T-helper 17 cell (primary cell): ENCODE data around the gene OR4C13. TPM values are rescaled to one million over a fixed set of nuclear protein-coding genes. Genes with fewer than 3 reads are reported as not detected.
"Not testable (repeated sequence)": the region's sequence is repeated elsewhere in the genome, so short reads cannot be mapped to it uniquely, and the experiment has no call there.

Experiments
- ATAC-seq: fragments of 150-1000 bp; cut with Tn5 transposase; 2 replicates; pipeline ENCODE4 v1.10.0; 2021; ENCODE audit warnings: mild to moderate bottlenecking, moderate library complexity
- DNase-seq, 3 donors: peaks; one replicate each; pipeline versions ENCODE4 v3.0.0 to v3.0.0-alpha.2; 2020 to 2021
- H3K9me3 ChIP-seq: one replicate; pipeline ENCODE4 v1.7.0; 2013; ENCODE audit warnings: low read length, mild to moderate bottlenecking; ENCODE audit not compliant: control insufficient read depth, poor library complexity, severe bottlenecking
- H3K27ac Mint-ChIP-seq: one replicate; pipeline ENCODE4 v1.8.0; 2022; ENCODE audit warnings: mild to moderate bottlenecking, moderate library complexity, mixed read lengths
- H3K27me3 Mint-ChIP-seq: one replicate; pipeline ENCODE4 v1.8.0; 2022; ENCODE audit warnings: mixed read lengths
- H3K36me3 Mint-ChIP-seq: one replicate; pipeline ENCODE4 v1.8.0; 2022; ENCODE audit warnings: low read depth, mixed read lengths
- H3K4me1 Mint-ChIP-seq: one replicate; pipeline ENCODE4 v1.8.0; 2022; ENCODE audit warnings: mild to moderate bottlenecking, mixed read lengths
- H3K4me3 Mint-ChIP-seq: one replicate; pipeline ENCODE4 v1.8.0; 2022; ENCODE audit warnings: mild to moderate bottlenecking, moderate library complexity, mixed read lengths
- total RNA-seq, 4 donors: library from RNA in 2 of 4; stranded (reverse) in 2 of 4; gene quantifications; one replicate each; pipeline ENCODE4 v1.2.3 and lab custom pipeline; 2022 to 2026

OR4C13 gene
- total RNA-seq, result not detected
- 0 reads per million in 2 donors for total RNA-seq (lab: John Stamatoyannopoulos, UW)

- no peak for ATAC-seq
- Mint-ChIP-seq H3K27ac (no peak within 1 kb of the TSS), H3K36me3 (no peaks in the 10 kb centered on the region), H3K4me1 (no peaks in the 10 kb centered on the region), H3K27me3 (no peaks in the 10 kb centered on the region), H3K4me3 (no peak within 1 kb of the TSS)
- DNase-seq, result no peak
- H3K9me3 ChIP-seq, result no peaks in the 10 kb centered on the region
Observed at GRCh38 chr11:49952091-49952490, at the start of gene OR4C13. OR4C13 (plus strand) TSS chr11:49952391; CDS start chr11:49952423, 32 bp downstream.

- not testable (repeated sequence) for H3K36me3 Mint-ChIP-seq, H3K4me3 Mint-ChIP-seq, H3K27ac Mint-ChIP-seq, ATAC-seq, H3K4me1 Mint-ChIP-seq, H3K9me3 ChIP-seq, DNase-seq, H3K27me3 Mint-ChIP-seq
Observed at GRCh38 chr11:49911516-49911915, 40.7 kb upstream of the OR4C13 start.

- not testable (repeated sequence) for H3K4me1 Mint-ChIP-seq, DNase-seq, H3K36me3 Mint-ChIP-seq, ATAC-seq, H3K4me3 Mint-ChIP-seq, H3K9me3 ChIP-seq, H3K27me3 Mint-ChIP-seq, H3K27ac Mint-ChIP-seq
Observed at GRCh38 chr11:49948701-49949100, 3.5 kb upstream of the OR4C13 start.

- DNase-seq, H3K27ac Mint-ChIP-seq, ATAC-seq, H3K4me3 Mint-ChIP-seq, H3K36me3 Mint-ChIP-seq, H3K9me3 ChIP-seq, H3K4me1 Mint-ChIP-seq, H3K27me3 Mint-ChIP-seq: not testable (repeated sequence)
Observed at GRCh38 chr11:49973439-49973838, 21.2 kb downstream of the OR4C13 start.

GRCh38 chr11:49982435-49982834 lies 30.2 kb downstream of the OR4C13 start, which contains the start of gene OR4C12:
OR4C12 (minus strand) TSS chr11:49982535; CDS start chr11:49982501, 34 bp downstream.
- DNase-seq, ATAC-seq, H3K36me3 Mint-ChIP-seq, H3K27me3 Mint-ChIP-seq, H3K27ac Mint-ChIP-seq, H3K4me1 Mint-ChIP-seq, H3K9me3 ChIP-seq, H3K4me3 Mint-ChIP-seq: not testable (repeated sequence)

GRCh38 chr11:49995565-49995964 lies 43.4 kb downstream of the OR4C13 start:
- no peak for ATAC-seq
- H3K36me3 Mint-ChIP-seq, result no peaks in the 10 kb centered on the region
- H3K4me1 Mint-ChIP-seq, result no peaks in the 10 kb centered on the region
- no peak overlapping the region for H3K4me3 Mint-ChIP-seq
- H3K9me3 ChIP-seq, result no peaks in the 10 kb centered on the region
- no peak overlapping the region for H3K27ac Mint-ChIP-seq
- H3K27me3 Mint-ChIP-seq, result no peaks in the 10 kb centered on the region
- DNase-seq, result no peak

Other genes with a start within 250 kb of the OR4C13 start
- not detected for gene OR4C12, start 30.1 kb downstream of the OR4C13 start, total RNA-seq
- not detected for gene OR4C45, start 80.5 kb downstream of the OR4C13 start, total RNA-seq